ENCODE measurements around the gene HS2ST1.
"Not testable (repeated sequence)": the region's sequence is repeated elsewhere in the genome, so short reads cannot be mapped to it uniquely, and the experiment has no call there.

DNA sequence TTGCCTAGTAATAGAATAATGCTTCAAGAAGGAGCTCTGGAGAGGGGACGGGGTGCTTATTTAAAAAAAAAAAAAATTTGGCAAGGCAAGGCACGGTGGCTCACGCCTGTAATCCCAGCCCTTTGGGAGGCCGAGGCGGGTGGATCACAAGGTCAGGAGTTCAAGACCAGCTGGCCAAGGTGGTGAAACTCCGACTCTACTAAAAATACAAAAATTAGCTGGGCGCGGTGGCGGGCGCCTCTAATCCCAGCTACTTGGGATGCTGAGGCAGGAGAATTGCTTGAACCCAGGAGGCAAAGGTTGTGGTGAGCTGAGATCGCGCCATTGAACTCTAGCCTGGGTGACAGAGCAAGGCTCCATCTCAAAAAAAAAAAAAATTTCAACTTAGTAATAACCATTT is 69.2 kb downstream of the HS2ST1 start:
- TF ChIP-seq, protein P1, sequence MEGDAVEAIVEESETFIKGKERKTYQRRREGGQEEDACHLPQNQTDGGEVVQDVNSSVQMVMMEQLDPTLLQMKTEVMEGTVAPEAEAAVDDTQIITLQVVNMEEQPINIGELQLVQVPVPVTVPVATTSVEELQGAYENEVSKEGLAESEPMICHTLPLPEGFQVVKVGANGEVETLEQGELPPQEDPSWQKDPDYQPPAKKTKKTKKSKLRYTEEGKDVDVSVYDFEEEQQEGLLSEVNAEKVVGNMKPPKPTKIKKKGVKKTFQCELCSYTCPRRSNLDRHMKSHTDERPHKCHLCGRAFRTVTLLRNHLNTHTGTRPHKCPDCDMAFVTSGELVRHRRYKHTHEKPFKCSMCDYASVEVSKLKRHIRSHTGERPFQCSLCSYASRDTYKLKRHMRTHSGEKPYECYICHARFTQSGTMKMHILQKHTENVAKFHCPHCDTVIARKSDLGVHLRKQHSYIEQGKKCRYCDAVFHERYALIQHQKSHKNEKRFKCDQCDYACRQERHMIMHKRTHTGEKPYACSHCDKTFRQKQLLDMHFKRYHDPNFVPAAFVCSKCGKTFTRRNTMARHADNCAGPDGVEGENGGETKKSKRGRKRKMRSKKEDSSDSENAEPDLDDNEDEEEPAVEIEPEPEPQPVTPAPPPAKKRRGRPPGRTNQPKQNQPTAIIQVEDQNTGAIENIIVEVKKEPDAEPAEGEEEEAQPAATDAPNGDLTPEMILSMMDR (optimal IDR thresholded peaks at IDR 0.05 in 1 of 3, IDR thresholded peaks at IDR 0.05 in 1 of 3, conservative IDR thresholded peaks at IDR 0.05 in 1 of 3; ENCODE audit: extremely low read depth in 1 of 3, insufficient read depth in 2 of 3, low read length in 3 of 3) = not testable (repeated sequence)
- not testable (repeated sequence) for TF ChIP-seq EZH2 (IDR thresholded peaks at IDR 0.05; ENCODE audit: low read length)

Data from keratinocyte (primary cell).